Measurements from ENCODE around the gene TEX52. TPM values are rescaled to one million over a fixed set of nuclear protein-coding genes. Genes with fewer than 3 reads are reported as not detected.

The TEX52 gene
- total and polyA plus RNA-seq, 2 of the 8 experiments (the other 6 are each of a cell fraction or from before 2014, with no cell fraction given), result not detected

- no peak for TF ChIP-seq CHD7 (IDR thresholded peaks at IDR 0.05; ENCODE audit: insufficient replicate concordance, low read length)
These were observed 45.0 kb downstream of the TEX52 start (continued) for GRCh38 chr12:2811801-2812200.
